Body of pancreas (tissue), 4 donors: ENCODE data around the gene MYO18B. TPM values are rescaled to one million over a fixed set of nuclear protein-coding genes. Genes with fewer than 3 reads are reported as not detected.
"Not testable (repeated sequence)": the region's sequence is repeated elsewhere in the genome, so short reads cannot be mapped to it uniquely, and the experiment has no call there.

ENCODE experiments used
- ATAC-seq: fragments of 150-250 bp; one replicate; pipeline ENCODE4 v1.9.1; 2016
- DNase-seq, 4 donors: peaks; one replicate each; pipeline ENCODE4 v3.0.0-alpha.2; 2019
- H3K27ac ChIP-seq, 4 donors: fragments of 200-600 bp; sonication (generic); 1 replicate in 3 of 4; 2 replicates in 1 of 4; pipeline versions ENCODE4 v1.5.1 to v1.6.1; 2016 to 2019; ENCODE audit warnings: mild to moderate bottlenecking in 1 of 4, mixed read lengths in 1 of 4, moderate library complexity in 1 of 4
- H3K27me3 ChIP-seq, 2 donors: fragments of 200-600 bp; sonication (generic); one replicate each; pipeline ENCODE4 v1.6.0; 2016; ENCODE audit warnings: mild to moderate bottlenecking in 1 of 2
- H3K36me3 ChIP-seq, 2 donors: fragments of 200-600 bp; sonication (generic); replicated peaks in 1 of 2; 2 replicates each; pipeline ENCODE4 v1.5.1; 2016; ENCODE audit warnings: low read depth in 2 of 2; ENCODE audit not compliant: insufficient read depth in 1 of 2
- H3K4me1 ChIP-seq: fragments of 200-600 bp; sonication (generic); one replicate; pipeline ENCODE4 v1.6.0; 2016
- H3K4me3 ChIP-seq, 2 donors: fragments of 200-600 bp; sonication (generic); 1 replicate in 1 of 2; 2 replicates in 1 of 2; pipeline ENCODE4 v1.5.1; 2016 to 2019
- H3K9me3 ChIP-seq, 3 donors: fragments of 200-600 bp; sonication (generic); 1 replicate in 2 of 3; 2 replicates in 1 of 3; pipeline ENCODE4 v1.5.1; 2016
- CTCF ChIP-seq, 7 experiments: fragments of 450-650 bp in 4 of 7; fragments of 200-600 bp in 3 of 7; sonication (generic) in 3 of 7; IDR thresholded peaks; one replicate each; pipeline ENCODE4 v1.5.1; 2016 to 2019; ENCODE audit warnings: antibody characterized with exemption in 7 of 7
- POLR2A ChIP-seq, 3 donors: fragments of 450-650 bp; IDR thresholded peaks; one replicate each; pipeline ENCODE4 v1.6.1; 2016; ENCODE audit warnings: antibody characterized with exemption in 3 of 3, mild to moderate bottlenecking in 2 of 3
- WGBS, 2 donors: methylation state at CpG; one replicate each; pipeline ENCODE4 v1.1.5; 2017; 5-methylcytosine and 5-hydroxymethylcytosine counted together
- intact Hi-C: fragments of 100-400 bp; cut with DNase I; formaldehyde crosslinking; loops from one replicate; pipeline ENCODE4 v1.15.1; 2023
- total RNA-seq, 2 donors: library from RNA; depleted of rRNA; stranded (reverse); fragments of >200 nt; gene quantifications; one replicate each; pipeline ENCODE4 v1.1.0, GENCODE V29; 2016

MYO18B gene
- total RNA-seq, 2 donors from 2014 or later = 1.3 TPM; not detected in 1

GRCh38 chr22:25976356-25976755 lies 234.4 kb downstream of the MYO18B start:
- 60 to 76% methylated on average over 1 of the region's 1 CpG for WGBS, 2 donors
- no peaks in the 10 kb centered on the region for H3K27me3 ChIP-seq
- intact Hi-C loops = no loop called here
- no peak overlapping the region for H3K27ac ChIP-seq
- no peaks in the 10 kb centered on the region for H3K36me3 ChIP-seq
- no peaks in the 10 kb centered on the region for H3K9me3 ChIP-seq
- H3K4me1 ChIP-seq = no peaks in the 10 kb centered on the region
- no peak overlapping the region for H3K4me3 ChIP-seq
- DNase-seq = no peak
- no peak for TF ChIP-seq POLR2A (IDR thresholded peaks at IDR 0.05)
- TF ChIP-seq CTCF (IDR thresholded peaks at IDR 0.05) = no peak
- ATAC-seq = no peak

GRCh38 chr22:25979968-25980367 lies 238.0 kb downstream of the MYO18B start:
- no peak for ATAC-seq
- intact Hi-C loops = no loop called here
- no peaks in the 10 kb centered on the region for H3K4me1 ChIP-seq
- TF ChIP-seq POLR2A (IDR thresholded peaks at IDR 0.05) (no peak), CTCF (IDR thresholded peaks at IDR 0.05) (no peak)
- H3K27ac ChIP-seq = no peak overlapping the region
- WGBS, 2 donors = 44 to 45% methylated on average over 3 of the region's 3 CpGs
- no peak for DNase-seq
- no peaks in the 10 kb centered on the region for H3K36me3 ChIP-seq
- H3K27me3 ChIP-seq = no peaks in the 10 kb centered on the region
- no peaks in the 10 kb centered on the region for H3K9me3 ChIP-seq
- no peak overlapping the region for H3K4me3 ChIP-seq

GRCh38 chr22:25984911-25985310 lies 242.9 kb downstream of the MYO18B start:
- H3K4me3 ChIP-seq, H3K9me3 ChIP-seq, ATAC-seq, H3K36me3 ChIP-seq, H3K27me3 ChIP-seq, H3K4me1 ChIP-seq, intact Hi-C loops, H3K27ac ChIP-seq, DNase-seq: not testable (repeated sequence)
- 88 to 100% methylated on average over 1 of the region's 1 CpG for WGBS, 2 donors

- no peaks in the 10 kb centered on the region for H3K27me3 ChIP-seq
- intact Hi-C loops = no loop called here
- H3K36me3 ChIP-seq = no peaks in the 10 kb centered on the region
- no peaks in the 10 kb centered on the region for H3K4me1 ChIP-seq
- no peak overlapping the region for H3K4me3 ChIP-seq
- no peak for DNase-seq
- TF ChIP-seq CTCF (IDR thresholded peaks at IDR 0.05) (no peak), POLR2A (IDR thresholded peaks at IDR 0.05) (no peak)
- H3K9me3 ChIP-seq = no peaks in the 10 kb centered on the region
- ATAC-seq = no peak
- 30 to 51% methylated on average over 8 of the region's 8 CpGs for WGBS, 2 donors
- H3K27ac ChIP-seq = no peak overlapping the region
Measured at GRCh38 chr22:25987948-25988347, 246.0 kb downstream of the MYO18B start.

- no peak overlapping the region for H3K4me3 ChIP-seq
- H3K4me1 ChIP-seq = no peaks in the 10 kb centered on the region
- no peaks in the 10 kb centered on the region for H3K9me3 ChIP-seq
- no peak for DNase-seq
- no peak for ATAC-seq
- no peak for TF ChIP-seq CTCF (IDR thresholded peaks at IDR 0.05)
- no peaks in the 10 kb centered on the region for H3K27me3 ChIP-seq
- intact Hi-C loops = no loop called here
- H3K36me3 ChIP-seq = no peaks in the 10 kb centered on the region
- no peak overlapping the region for H3K27ac ChIP-seq
- 55 to 62% methylated on average over 8 of the region's 8 CpGs for WGBS, 2 donors
Measured at GRCh38 chr22:25990940-25991339, 249.0 kb downstream of the MYO18B start.
